ENCODE data around the gene GNG11. TPM values are rescaled to one million over a fixed set of nuclear protein-coding genes. Genes with fewer than 3 reads are reported as not detected.

GNG11 gene
- not detected in 2 replicates for total RNA-seq (2014; rRNA removed; shearing (Covaris generic); ENCODE audit: low replicate concordance)

GRCh38 chr7:93921607-93922566, at the start of gene GNG11:
Gene GNG11 (plus strand): TSS chr7:93921735. CDS start chr7:93922138, 403 bp downstream.
- H4K20me1 ChIP-seq (ENCODE audit: insufficient read depth, low read depth, low read length), result no peaks in the 10 kb centered on the region
- H3K27ac ChIP-seq (ENCODE audit: low read length), result no peak within 1 kb of the TSS
- no peaks in the 10 kb centered on the region for H3K9me3 ChIP-seq (ENCODE audit: low read length)
- DNase-seq, result no peak
- no peaks in the 10 kb centered on the region for H3K79me2 ChIP-seq (ENCODE audit: low read length)
- H3K9ac ChIP-seq (ENCODE audit: low read length), result no peak within 1 kb of the TSS
- no peak within 1 kb of the TSS for H2AFZ ChIP-seq (ENCODE audit: low read length)
- no peaks in the 10 kb centered on the region; the same call in 1 of the 2 replicates for H3K4me1 ChIP-seq (ENCODE audit: low read length)
- H3K4me2 ChIP-seq (ENCODE audit: low read depth, low read length, poor library complexity, severe bottlenecking), result no peak within 1 kb of the TSS
- H3K4me3 ChIP-seq (ENCODE audit: low read length), result no peak within 1 kb of the TSS
- H3K27me3 ChIP-seq (ENCODE audit: low read length), result no peaks in the 10 kb centered on the region
- no peaks in the 10 kb centered on the region for H3K9me2 ChIP-seq (replicated peaks; ENCODE audit: insufficient read depth, low read length)
- no peaks in the 10 kb centered on the region for H3K36me3 ChIP-seq (ENCODE audit: insufficient read depth, low read length)

GRCh38 chr7:93873998-93874574, 47.4 kb upstream of the GNG11 start:
- H3K4me3 ChIP-seq (ENCODE audit: low read length), result no peak overlapping the region
- no peak for DNase-seq
- no peaks in the 10 kb centered on the region for H3K79me2 ChIP-seq (ENCODE audit: low read length)
- H3K9me2 ChIP-seq (replicated peaks; ENCODE audit: insufficient read depth, low read length), result no peaks in the 10 kb centered on the region; the same call in 1 of the 2 replicates
- H2AFZ ChIP-seq (ENCODE audit: low read length), result no peak overlapping the region
- no peaks in the 10 kb centered on the region for H4K20me1 ChIP-seq (ENCODE audit: insufficient read depth, low read depth, low read length)
- no peak overlapping the region for H3K9ac ChIP-seq (ENCODE audit: low read length)
- no peak overlapping the region for H3K27ac ChIP-seq (ENCODE audit: low read length)
- H3K27me3 ChIP-seq (ENCODE audit: low read length), result no peaks in the 10 kb centered on the region
- no peak overlapping the region for H3K4me2 ChIP-seq (ENCODE audit: low read depth, low read length, poor library complexity, severe bottlenecking)
- H3K9me3 ChIP-seq (ENCODE audit: low read length), result no peaks in the 10 kb centered on the region
- no peaks in the 10 kb centered on the region for H3K36me3 ChIP-seq (ENCODE audit: insufficient read depth, low read length)
- no peaks in the 10 kb centered on the region for H3K4me1 ChIP-seq (ENCODE audit: low read length)

DNA sequence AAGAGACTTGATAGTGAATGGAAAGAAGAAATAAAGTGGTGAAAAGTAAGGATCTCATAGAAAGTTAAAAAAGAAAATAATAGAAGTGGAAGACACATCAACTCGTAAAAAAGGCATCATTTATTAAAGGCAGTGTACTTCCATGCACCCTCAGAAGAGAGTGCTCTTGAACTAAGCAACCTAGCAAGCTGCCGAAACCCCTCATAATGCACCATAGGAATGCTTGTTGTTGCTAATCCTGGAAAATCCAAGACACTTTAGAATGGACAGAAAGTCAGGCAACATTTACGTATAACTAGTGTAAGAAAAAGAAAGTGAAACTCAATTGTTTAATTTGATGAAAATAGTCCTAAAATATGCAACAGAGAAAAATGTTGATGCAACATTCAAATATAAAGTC, 43.8 kb upstream of the GNG11 start:
- Histone ChIP-seq H3K4me1 (ENCODE audit: low read length) (no peaks in the 10 kb centered on the region), H3K36me3 (ENCODE audit: insufficient read depth, low read length) (no peaks in the 10 kb centered on the region)
- no peak for DNase-seq

GRCh38 chr7:93879356-93879755, 42.2 kb upstream of the GNG11 start:
- no peaks in the 10 kb centered on the region for H4K20me1 ChIP-seq (ENCODE audit: insufficient read depth, low read depth, low read length)
- no peak overlapping the region for H3K27ac ChIP-seq (ENCODE audit: low read length)
- no peaks in the 10 kb centered on the region for H3K79me2 ChIP-seq (ENCODE audit: low read length)
- no peak overlapping the region for H3K9ac ChIP-seq (ENCODE audit: low read length)
- no peaks in the 10 kb centered on the region for H3K4me1 ChIP-seq (ENCODE audit: low read length)
- no peak for DNase-seq
- no peaks in the 10 kb centered on the region for H3K9me3 ChIP-seq (ENCODE audit: low read length)
- H3K4me3 ChIP-seq (ENCODE audit: low read length), result no peak overlapping the region
- no peaks in the 10 kb centered on the region for H3K36me3 ChIP-seq (ENCODE audit: insufficient read depth, low read length)
- H3K27me3 ChIP-seq (ENCODE audit: low read length), result no peaks in the 10 kb centered on the region
- no peaks in the 10 kb centered on the region; the same call in 1 of the 2 replicates for H3K9me2 ChIP-seq (replicated peaks; ENCODE audit: insufficient read depth, low read length)
- no peak overlapping the region for H3K4me2 ChIP-seq (ENCODE audit: low read depth, low read length, poor library complexity, severe bottlenecking)
- H2AFZ ChIP-seq (ENCODE audit: low read length), result no peak overlapping the region

More for the DNA sequence above, 43.8 kb upstream of the GNG11 start:
- Histone ChIP-seq H3K9me3 (ENCODE audit: low read length) (no peaks in the 10 kb centered on the region), H3K27ac (ENCODE audit: low read length) (no peak overlapping the region), H2AFZ (ENCODE audit: low read length) (no peak overlapping the region), H3K9me2 (replicated peaks; ENCODE audit: insufficient read depth, low read length) (no peaks in the 10 kb centered on the region; the same call in 1 of the 2 replicates), H3K4me2 (ENCODE audit: low read depth, low read length, poor library complexity, severe bottlenecking) (no peak overlapping the region), H3K27me3 (ENCODE audit: low read length) (no peaks in the 10 kb centered on the region), H4K20me1 (ENCODE audit: insufficient read depth, low read depth, low read length) (no peaks in the 10 kb centered on the region), H3K79me2 (ENCODE audit: low read length) (no peaks in the 10 kb centered on the region), H3K4me3 (ENCODE audit: low read length) (no peak overlapping the region), H3K9ac (ENCODE audit: low read length) (no peak overlapping the region)

- Histone ChIP-seq H3K27me3 (ENCODE audit: low read length) (no peaks in the 10 kb centered on the region), H3K9me3 (ENCODE audit: low read length) (no peaks in the 10 kb centered on the region)
These were observed 39.1 kb upstream of the GNG11 start for GRCh38 chr7:93882468-93882867.

DNA sequence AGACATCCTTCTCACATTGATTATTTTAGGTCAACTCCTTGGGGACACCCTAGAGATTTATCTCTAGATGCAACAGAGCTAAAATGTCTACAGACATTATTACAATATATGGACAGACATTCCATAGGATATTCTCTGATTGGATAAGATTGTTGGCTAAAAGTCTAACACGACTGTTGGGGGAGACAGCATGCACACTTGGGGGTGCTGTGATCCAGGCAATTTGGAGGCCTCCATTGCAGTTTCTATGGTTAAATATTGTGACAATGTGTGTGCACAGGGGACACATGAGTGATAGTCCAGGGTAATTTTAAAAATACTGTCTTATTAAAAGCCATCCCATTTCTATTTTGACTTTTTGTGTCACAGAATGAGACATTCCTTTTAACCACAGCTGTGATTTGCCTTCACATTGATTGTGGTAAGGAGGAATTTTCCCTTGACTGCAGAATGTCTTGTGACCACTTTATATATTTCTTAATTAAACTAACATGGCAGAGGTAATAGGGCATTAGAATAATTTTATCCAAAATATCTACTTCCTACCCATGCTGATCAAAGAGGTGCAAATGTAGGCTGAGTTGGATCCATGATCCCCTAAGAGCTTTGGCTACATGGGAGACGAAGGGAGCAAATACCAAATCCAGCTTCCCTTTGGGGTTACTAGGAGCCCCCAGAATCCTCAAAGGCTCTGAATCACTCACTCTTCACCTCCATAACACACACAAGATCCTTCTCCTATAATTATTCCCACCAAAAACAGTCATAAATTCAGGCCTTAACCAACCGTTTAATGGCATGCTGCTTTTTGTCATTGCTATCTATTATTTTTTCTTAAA, 38.2 kb upstream of the GNG11 start:
- DNase-seq, result no peak
- Histone ChIP-seq H3K4me2 (ENCODE audit: low read depth, low read length, poor library complexity, severe bottlenecking) (no peak overlapping the region), H3K9ac (ENCODE audit: low read length) (no peak overlapping the region), H3K9me3 (ENCODE audit: low read length) (no peaks in the 10 kb centered on the region), H2AFZ (ENCODE audit: low read length) (no peak overlapping the region), H3K79me2 (ENCODE audit: low read length) (no peaks in the 10 kb centered on the region), H4K20me1 (ENCODE audit: insufficient read depth, low read depth, low read length) (no peaks in the 10 kb centered on the region), H3K27me3 (ENCODE audit: low read length) (no peaks in the 10 kb centered on the region), H3K36me3 (ENCODE audit: insufficient read depth, low read length) (no peaks in the 10 kb centered on the region), H3K27ac (ENCODE audit: low read length) (no peak overlapping the region), H3K4me1 (ENCODE audit: low read length) (no peaks in the 10 kb centered on the region), H3K4me3 (ENCODE audit: low read length) (no peak overlapping the region), H3K9me2 (replicated peaks; ENCODE audit: insufficient read depth, low read length) (no peaks in the 10 kb centered on the region; the same call in 1 of the 2 replicates)

More at GRCh38 chr7:93882468-93882867, 39.1 kb upstream of the GNG11 start:
- Histone ChIP-seq H3K36me3 (ENCODE audit: insufficient read depth, low read length) (no peaks in the 10 kb centered on the region), H3K4me1 (ENCODE audit: low read length) (no peaks in the 10 kb centered on the region), H3K79me2 (ENCODE audit: low read length) (no peaks in the 10 kb centered on the region), H4K20me1 (ENCODE audit: insufficient read depth, low read depth, low read length) (no peaks in the 10 kb centered on the region), H3K4me3 (ENCODE audit: low read length) (no peak overlapping the region), H3K27ac (ENCODE audit: low read length) (no peak overlapping the region), H3K9me2 (replicated peaks; ENCODE audit: insufficient read depth, low read length) (no peaks in the 10 kb centered on the region; the same call in 1 of the 2 replicates), H3K4me2 (ENCODE audit: low read depth, low read length, poor library complexity, severe bottlenecking) (no peak overlapping the region), H2AFZ (ENCODE audit: low read length) (no peak overlapping the region), H3K9ac (ENCODE audit: low read length) (no peak overlapping the region)
- no peak for DNase-seq

GRCh38 chr7:93883917-93884345, 37.6 kb upstream of the GNG11 start:
- Histone ChIP-seq H4K20me1 (ENCODE audit: insufficient read depth, low read depth, low read length) (no peaks in the 10 kb centered on the region), H3K4me2 (ENCODE audit: low read depth, low read length, poor library complexity, severe bottlenecking) (no peak overlapping the region), H3K27ac (ENCODE audit: low read length) (no peak overlapping the region), H2AFZ (ENCODE audit: low read length) (no peak overlapping the region), H3K9me3 (ENCODE audit: low read length) (no peaks in the 10 kb centered on the region), H3K4me3 (ENCODE audit: low read length) (no peak overlapping the region), H3K27me3 (ENCODE audit: low read length) (no peaks in the 10 kb centered on the region), H3K9ac (ENCODE audit: low read length) (no peak overlapping the region), H3K79me2 (ENCODE audit: low read length) (no peaks in the 10 kb centered on the region), H3K4me1 (ENCODE audit: low read length) (no peaks in the 10 kb centered on the region), H3K9me2 (replicated peaks; ENCODE audit: insufficient read depth, low read length) (no peaks in the 10 kb centered on the region; the same call in 1 of the 2 replicates), H3K36me3 (ENCODE audit: insufficient read depth, low read length) (no peaks in the 10 kb centered on the region)
- DNase-seq, result no peak

Data from Karpas-422 (cell line).